ENCODE measurements around the gene TLR10. TPM values are rescaled to one million over a fixed set of nuclear protein-coding genes. Genes with fewer than 3 reads are reported as not detected.
A peak's percentile ranks its signal among the peaks of the same experiment; 100 is the strongest.

Gene TLR10, protein sequence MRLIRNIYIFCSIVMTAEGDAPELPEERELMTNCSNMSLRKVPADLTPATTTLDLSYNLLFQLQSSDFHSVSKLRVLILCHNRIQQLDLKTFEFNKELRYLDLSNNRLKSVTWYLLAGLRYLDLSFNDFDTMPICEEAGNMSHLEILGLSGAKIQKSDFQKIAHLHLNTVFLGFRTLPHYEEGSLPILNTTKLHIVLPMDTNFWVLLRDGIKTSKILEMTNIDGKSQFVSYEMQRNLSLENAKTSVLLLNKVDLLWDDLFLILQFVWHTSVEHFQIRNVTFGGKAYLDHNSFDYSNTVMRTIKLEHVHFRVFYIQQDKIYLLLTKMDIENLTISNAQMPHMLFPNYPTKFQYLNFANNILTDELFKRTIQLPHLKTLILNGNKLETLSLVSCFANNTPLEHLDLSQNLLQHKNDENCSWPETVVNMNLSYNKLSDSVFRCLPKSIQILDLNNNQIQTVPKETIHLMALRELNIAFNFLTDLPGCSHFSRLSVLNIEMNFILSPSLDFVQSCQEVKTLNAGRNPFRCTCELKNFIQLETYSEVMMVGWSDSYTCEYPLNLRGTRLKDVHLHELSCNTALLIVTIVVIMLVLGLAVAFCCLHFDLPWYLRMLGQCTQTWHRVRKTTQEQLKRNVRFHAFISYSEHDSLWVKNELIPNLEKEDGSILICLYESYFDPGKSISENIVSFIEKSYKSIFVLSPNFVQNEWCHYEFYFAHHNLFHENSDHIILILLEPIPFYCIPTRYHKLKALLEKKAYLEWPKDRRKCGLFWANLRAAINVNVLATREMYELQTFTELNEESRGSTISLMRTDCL
- under 1 TPM in 2 of 4 donors, not detected in 2; under 0.01 to 0.22 TPM for total RNA-seq

DNA sequence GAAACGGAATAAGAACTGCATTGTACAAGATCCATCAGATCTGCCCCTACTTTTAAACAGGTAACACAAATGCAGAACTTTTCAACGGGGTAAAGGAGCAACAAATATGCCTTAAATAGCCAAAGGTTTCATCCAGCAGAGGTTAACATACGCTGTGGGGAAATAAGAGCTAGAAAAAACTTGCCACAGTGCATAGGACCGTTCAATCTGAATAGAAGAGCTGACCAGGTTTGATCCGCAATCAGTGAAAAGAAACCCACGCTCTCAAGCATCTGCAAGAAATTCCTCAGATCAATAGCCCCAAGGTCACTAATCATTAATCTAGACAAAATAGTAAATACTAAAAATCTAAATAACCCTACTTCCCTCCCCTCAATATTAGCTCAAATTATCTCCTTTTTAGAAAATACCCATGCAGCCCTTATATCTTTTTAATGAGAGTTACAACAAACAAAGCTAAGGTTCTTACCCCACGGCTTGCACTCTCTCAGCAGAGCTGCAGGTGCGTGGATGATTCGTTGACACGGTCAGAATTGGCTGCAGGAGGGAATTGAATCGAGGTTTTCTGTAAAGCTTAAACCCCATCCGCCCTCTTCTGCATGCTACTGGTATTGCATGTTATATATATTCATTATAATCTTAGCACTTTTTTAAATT is at the start of gene TLR10:
Gene TLR10 (minus strand): TSS at position 539 of the 657 bp plus-strand sequence. CDS start 7,400 bp downstream, outside the sequence.
- peaks cover 0 to 8% (median 0%) of the 10 kb centered on the region in 4 donors for H3K4me1 ChIP-seq

DNA sequence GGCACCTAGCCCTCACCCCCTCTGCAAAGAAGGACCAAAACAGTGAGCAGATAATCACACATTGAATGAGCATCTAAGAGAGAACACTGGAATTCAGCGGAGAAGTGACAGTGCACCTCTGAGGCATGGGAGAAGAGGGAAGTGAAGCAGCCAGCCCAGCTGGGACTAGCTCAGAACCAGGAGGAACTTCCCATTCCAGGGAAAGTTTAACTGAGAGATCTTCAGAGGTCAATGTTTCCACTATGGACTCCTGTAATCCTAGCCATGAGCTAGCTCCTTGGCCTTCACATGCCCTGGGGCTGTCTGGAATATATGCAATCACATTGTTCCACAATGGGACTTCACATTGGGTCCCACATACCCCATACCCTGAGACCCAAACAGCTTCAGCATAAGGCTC is 49.4 kb upstream of the TLR10 start:
- TF ChIP-seq, protein P1, sequence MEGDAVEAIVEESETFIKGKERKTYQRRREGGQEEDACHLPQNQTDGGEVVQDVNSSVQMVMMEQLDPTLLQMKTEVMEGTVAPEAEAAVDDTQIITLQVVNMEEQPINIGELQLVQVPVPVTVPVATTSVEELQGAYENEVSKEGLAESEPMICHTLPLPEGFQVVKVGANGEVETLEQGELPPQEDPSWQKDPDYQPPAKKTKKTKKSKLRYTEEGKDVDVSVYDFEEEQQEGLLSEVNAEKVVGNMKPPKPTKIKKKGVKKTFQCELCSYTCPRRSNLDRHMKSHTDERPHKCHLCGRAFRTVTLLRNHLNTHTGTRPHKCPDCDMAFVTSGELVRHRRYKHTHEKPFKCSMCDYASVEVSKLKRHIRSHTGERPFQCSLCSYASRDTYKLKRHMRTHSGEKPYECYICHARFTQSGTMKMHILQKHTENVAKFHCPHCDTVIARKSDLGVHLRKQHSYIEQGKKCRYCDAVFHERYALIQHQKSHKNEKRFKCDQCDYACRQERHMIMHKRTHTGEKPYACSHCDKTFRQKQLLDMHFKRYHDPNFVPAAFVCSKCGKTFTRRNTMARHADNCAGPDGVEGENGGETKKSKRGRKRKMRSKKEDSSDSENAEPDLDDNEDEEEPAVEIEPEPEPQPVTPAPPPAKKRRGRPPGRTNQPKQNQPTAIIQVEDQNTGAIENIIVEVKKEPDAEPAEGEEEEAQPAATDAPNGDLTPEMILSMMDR (IDR thresholded peaks at IDR 0.05), result no peak
- no peak for TF ChIP-seq POLR2A (IDR thresholded peaks at IDR 0.05)
- TF ChIP-seq EP300 (IDR thresholded peaks at IDR 0.05), result no peak
- Histone ChIP-seq H3K9me3 (peaks cover 0 to 27% (median 5%) of the 10 kb centered on the region in 4 donors), H3K4me3 (no peak overlapping the region)

More for the DNA sequence above, at the start of gene TLR10:
- Histone ChIP-seq H3K36me3 (no peaks in the 10 kb centered on the region), H3K27ac (peak within 1 kb of the TSS in 1 of 4 donors; percentile 0), H3K4me3 (no peak within 1 kb of the TSS), H3K9me3 (no peaks in the 10 kb centered on the region), H3K27me3 (no peaks in the 10 kb centered on the region)
- peak in 1 of 2 donors; percentile 77 for DNase-seq (ENCODE audit: low spot score in 2 of 2)
- TF ChIP-seq, protein P1 (IDR thresholded peaks at IDR 0.05), result peak; percentile 62 to 78 (median 70)
- TF ChIP-seq POLR2A (IDR thresholded peaks at IDR 0.05) (no peak), EP300 (IDR thresholded peaks at IDR 0.05) (no peak)
- 38 to 39% methylated on average over 12 of the region's 12 CpGs for WGBS, 2 donors

DNA sequence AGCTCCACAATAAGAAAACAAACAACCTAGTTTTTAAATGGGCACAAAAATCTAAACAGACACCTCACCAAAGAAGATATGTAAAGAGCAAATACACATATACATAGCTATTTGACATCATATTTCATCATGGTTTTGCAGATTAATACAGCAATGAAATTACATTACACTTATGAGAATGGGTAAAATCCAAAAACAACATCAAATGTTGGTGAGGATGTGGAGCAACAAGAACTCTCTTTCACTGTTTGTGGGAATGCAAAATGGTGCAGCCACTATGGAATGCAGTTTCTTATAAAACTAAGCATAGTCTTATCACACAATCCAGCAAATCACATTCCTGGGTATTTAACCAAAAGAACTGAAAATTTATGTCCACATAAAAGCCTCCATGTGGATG is 48.9 kb upstream of the TLR10 start:
- Histone ChIP-seq H3K27me3 (no peaks in the 10 kb centered on the region), H3K4me3 (no peak overlapping the region), H3K36me3 (peaks cover 0 to 5% (median 0%) of the 10 kb centered on the region in 3 donors), H3K27ac (no peak overlapping the region), H3K9me3 (peaks cover 0 to 21% (median 5%) of the 10 kb centered on the region in 4 donors), H3K4me1 (no peaks in the 10 kb centered on the region)
- TF ChIP-seq POLR2A (IDR thresholded peaks at IDR 0.05) (no peak), EP300 (IDR thresholded peaks at IDR 0.05) (no peak)
- TF ChIP-seq, protein P1 (IDR thresholded peaks at IDR 0.05), result no peak
- DNase-seq (ENCODE audit: low spot score in 2 of 2), result no peak

More for the DNA sequence above, 49.4 kb upstream of the TLR10 start:
- H3K27ac ChIP-seq, result no peak overlapping the region
- 86 to 89% methylated on average over 1 of the region's 1 CpG for WGBS, 2 donors
- no peak for DNase-seq (ENCODE audit: low spot score in 2 of 2)
- no peaks in the 10 kb centered on the region for H3K4me1 ChIP-seq
- H3K36me3 ChIP-seq, result peaks cover 0 to 5% (median 0%) of the 10 kb centered on the region in 3 donors
- H3K27me3 ChIP-seq, result no peaks in the 10 kb centered on the region

DNA sequence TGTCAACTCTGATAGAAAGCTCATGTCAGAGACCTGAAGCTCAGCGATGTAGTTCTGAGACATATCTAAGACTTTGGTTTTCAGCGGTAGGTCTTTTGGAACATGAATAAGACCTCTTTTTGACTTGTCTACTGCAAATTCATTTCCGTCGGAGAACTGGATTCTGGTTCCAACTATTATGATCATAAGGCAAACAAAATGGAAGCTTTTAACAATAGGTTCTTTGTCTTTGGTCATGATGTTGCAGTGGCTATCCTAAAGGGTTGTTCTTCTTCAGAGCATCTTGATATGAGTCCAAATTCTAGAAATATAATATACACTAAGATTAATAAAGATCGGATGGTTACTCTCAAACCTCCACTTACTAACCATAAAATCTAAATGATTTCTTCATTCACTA is 46.4 kb upstream of the TLR10 start:
- no peak overlapping the region for H3K4me3 ChIP-seq
- DNase-seq (ENCODE audit: low spot score in 2 of 2), result no peak
- TF ChIP-seq POLR2A (IDR thresholded peaks at IDR 0.05) (no peak), EP300 (IDR thresholded peaks at IDR 0.05) (no peak)
- TF ChIP-seq, protein P1 (IDR thresholded peaks at IDR 0.05), result no peak
- H3K36me3 ChIP-seq, result peaks cover 0 to 5% (median 0%) of the 10 kb centered on the region in 3 donors
- no peaks in the 10 kb centered on the region for H3K27me3 ChIP-seq
- H3K4me1 ChIP-seq, result no peaks in the 10 kb centered on the region
- 43 to 49% methylated on average over 5 of the region's 5 CpGs for WGBS, 2 donors
- H3K27ac ChIP-seq, result no peak overlapping the region
- H3K9me3 ChIP-seq, result peaks cover 0 to under 1% (median 0%) of the 10 kb centered on the region in 4 donors

Data from tibial nerve (tissue), 4 donors.